GM08714 (cell line): ENCODE data around the gene KEL.

Source experiments
- H3K4me3 ChIP-seq: fragments of 200-500 bp; sonication (Bioruptor generic); 2 replicates; pipeline ENCODE4 v1.5.1; 2014; ENCODE audit warnings: mild to moderate bottlenecking, low read length, inconsistent platforms
- ZNF274 ChIP-seq: IDR thresholded peaks from 2 replicates; pipeline ENCODE4 v1.6.1; 2012; ENCODE audit warnings: mild to moderate bottlenecking, low read depth, low read length

Gene KEL

DNA sequence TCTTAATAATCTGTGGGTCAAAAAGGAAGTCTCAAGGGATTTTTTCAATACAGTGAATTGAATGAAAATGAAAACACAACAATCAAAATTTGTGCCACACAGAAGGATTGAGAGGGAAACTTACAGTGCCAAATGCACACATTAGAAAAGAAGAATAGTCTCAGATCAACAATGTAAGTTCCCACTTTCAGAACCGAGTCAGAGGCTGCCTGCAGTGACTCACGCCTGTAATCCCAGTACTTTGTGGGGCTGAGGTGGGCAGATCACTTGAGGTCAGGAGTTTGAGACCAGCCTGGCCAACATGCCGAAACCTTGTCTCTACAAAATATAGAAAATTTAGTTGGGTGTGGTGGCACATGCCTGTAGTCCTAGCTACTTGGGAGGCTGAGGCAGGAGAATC lies 12.5 kb upstream of the KEL start:
- TF ChIP-seq ZNF274: no peak
- H3K4me3 ChIP-seq: no peak overlapping the region

GRCh38 chr7:142969183-142969582 lies 7.0 kb upstream of the KEL start:
- H3K4me3 ChIP-seq: no peak overlapping the region
- TF ChIP-seq ZNF274: no peak

DNA sequence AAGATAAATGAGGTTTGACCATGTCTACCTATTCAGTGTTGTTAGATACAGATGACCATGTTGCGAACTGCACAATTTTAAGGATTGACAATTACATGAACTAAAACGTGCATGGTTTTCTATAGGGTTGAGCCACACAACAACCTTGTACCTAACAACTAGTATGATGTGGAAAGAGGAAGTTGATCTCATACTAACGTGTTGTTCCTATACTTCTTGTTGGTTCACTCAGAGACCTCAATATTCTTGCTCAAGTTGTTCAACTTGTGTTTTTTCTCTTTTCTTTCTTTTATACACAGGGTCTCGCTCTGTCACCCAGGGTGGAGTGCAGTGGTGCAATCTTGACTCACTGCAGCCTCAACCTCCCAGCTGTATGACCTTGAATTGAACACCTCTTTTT lies 6.1 kb upstream of the KEL start:
- no peak for TF ChIP-seq ZNF274
- no peak overlapping the region for H3K4me3 ChIP-seq

DNA sequence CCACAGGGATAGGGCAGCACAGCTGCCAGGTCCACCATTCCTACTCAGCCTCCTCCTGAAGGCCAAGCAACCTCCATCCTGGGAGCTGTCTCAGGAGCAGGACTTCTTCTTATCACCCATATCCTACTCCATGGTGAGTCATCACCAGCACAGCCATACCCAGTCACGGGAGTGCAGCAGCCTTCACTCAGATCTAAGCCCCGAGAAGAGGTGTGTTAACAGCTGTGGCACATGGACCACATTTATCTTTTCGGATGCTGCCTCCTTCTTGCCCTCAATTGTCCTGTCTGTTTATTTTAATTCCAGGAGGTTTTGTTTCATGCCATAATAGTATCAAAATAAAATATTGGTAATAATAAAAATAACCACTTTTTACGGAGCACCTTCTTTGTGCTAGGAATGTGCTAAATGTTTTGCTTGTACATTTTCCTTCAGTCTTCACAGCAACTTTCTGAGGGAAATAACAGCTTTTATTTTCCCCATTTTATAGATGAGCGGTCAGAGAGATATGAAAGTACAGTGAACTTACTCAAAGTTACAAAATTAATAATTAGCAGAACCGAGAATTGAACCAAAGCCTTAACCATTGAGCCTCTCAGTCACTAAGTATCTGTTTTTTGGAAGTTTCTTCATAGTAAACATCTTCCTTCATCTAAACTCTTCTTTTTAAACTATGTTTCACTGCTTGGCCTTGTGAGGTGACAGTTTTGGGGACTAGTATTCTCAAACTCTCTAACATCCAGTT lies 2.5 kb upstream of the KEL start:
- TF ChIP-seq ZNF274: no peak
- no peak overlapping the region for H3K4me3 ChIP-seq

DNA sequence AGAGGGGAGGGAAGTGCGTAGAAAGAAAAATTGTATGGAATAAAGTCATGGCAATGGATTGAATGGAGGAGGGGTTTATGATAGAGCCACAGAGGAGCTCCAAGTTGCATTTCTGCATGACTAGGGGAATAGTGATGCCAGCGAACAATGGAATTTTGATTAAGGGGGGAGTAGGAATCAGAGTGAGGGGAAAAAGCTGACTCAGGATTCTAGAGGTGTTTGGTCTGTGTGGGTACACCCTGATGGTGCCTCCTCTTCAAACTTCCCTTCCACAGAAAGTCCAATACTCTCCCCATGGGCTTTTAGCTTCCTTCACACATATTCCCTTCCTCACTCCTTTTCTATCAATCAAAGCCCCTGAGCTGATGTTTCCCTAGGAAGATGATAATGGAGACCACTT lies 1.8 kb upstream of the KEL start:
- H3K4me3 ChIP-seq: no peak overlapping the region
- TF ChIP-seq ZNF274: no peak

GRCh38 chr7:142962991-142963390 lies 828 bp upstream of the KEL start:
- no peak overlapping the region for H3K4me3 ChIP-seq
- no peak for TF ChIP-seq ZNF274

DNA sequence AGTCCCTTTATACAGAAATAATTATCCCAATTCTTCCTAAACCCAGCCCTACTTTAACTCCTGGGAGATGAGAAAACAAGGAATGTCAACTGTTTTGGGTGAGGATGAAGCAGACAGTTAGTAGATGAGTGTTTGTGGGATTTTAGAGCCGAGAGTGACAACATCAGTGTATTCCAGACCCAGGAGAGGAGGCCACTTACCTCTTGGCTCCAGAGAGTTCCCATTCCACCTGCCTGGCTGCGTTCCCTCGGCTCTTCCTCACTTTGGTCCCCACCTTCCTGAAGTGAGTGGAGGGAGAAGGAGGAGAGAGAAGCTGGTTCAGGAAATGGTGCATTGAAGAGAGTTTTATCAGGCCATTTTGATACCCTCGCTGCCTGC lies 579 bp downstream of the KEL start:
- no peak for TF ChIP-seq ZNF274
- no peak overlapping the region for H3K4me3 ChIP-seq

GRCh38 chr7:142960955-142961512 lies 1.1 kb downstream of the KEL start:
- TF ChIP-seq ZNF274: no peak
- H3K4me3 ChIP-seq: no peak overlapping the region

DNA sequence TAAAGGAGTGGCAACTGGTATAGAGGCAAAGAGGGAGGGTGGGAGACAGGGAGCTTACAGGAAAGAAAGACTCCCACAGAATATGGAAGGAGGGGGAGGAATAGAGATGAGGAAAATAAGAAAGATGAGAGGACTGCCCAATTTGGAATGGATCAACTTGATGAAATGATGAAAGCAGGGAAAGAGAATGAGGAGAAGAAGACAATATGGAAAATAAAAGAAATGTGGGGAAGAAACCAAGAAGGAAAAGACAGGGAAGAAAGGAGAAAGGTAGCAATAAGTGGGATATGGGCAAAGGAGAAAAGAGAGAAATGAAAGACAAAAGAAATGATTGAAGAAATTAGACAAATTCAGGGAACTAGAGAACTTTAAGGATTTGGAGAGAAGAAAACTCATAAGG lies 3.0 kb downstream of the KEL start:
- no peak for TF ChIP-seq ZNF274

DNA sequence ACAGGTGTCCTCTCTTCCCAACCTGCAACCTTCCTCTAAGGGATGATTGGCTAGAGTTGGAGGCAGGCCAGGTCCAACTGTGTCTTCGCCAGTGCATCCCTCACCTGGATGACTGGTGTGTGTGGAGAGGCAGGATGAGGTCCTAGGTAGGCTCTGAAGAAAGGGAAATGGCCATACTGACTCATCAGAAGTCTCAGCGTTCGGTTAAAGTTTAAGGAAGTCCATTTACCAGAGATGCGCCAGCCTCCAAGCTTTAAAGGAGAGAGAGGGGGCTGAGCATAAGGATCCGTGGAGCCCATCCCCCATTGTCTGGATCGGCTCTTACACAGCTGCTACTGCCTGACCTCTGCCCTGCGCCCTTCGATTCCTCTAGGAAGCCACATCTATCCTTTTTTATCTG lies 4.4 kb downstream of the KEL start:
- no peak for TF ChIP-seq ZNF274

More for the DNA sequence above, 3.0 kb downstream of the KEL start:
- no peak overlapping the region for H3K4me3 ChIP-seq

DNA sequence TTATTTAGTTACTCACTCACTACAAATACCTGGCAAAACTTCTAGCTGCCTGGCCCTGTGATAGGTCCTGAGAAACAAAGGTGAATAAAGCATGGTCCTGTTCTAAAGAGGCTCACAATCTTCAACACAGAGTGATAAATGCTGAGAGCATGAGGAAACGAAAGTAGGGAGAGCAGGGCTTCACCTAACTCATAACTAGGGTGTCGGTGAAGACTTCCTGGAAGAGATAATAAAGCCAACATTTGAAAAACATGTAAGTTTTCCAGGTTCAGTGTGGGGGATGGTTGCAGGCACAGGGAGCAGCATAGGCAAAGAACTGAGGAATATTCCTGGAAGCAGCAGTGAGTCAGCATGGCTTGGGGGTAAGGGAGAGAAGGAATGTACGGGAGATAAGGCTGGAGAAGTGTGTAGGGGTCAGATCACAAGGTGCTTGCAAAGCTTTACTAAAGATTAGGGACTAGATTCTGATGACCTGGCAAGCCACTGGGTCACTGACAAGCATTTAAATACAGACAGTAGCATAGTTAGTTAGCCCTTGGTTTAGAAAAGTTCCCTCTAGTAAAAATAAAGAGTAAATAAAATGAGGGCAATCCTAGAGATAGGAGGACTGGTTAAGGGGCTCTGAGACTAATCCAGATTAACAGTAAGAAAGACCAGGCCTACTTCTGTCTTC lies 5.1 kb downstream of the KEL start:
- H3K4me3 ChIP-seq: no peak overlapping the region
- TF ChIP-seq ZNF274: no peak

More for the DNA sequence above, 4.4 kb downstream of the KEL start:
- H3K4me3 ChIP-seq: no peak overlapping the region

- TF ChIP-seq ZNF274: no peak
- no peak overlapping the region for H3K4me3 ChIP-seq
Measured at GRCh38 chr7:142954680-142955268, 7.4 kb downstream of the KEL start.

DNA sequence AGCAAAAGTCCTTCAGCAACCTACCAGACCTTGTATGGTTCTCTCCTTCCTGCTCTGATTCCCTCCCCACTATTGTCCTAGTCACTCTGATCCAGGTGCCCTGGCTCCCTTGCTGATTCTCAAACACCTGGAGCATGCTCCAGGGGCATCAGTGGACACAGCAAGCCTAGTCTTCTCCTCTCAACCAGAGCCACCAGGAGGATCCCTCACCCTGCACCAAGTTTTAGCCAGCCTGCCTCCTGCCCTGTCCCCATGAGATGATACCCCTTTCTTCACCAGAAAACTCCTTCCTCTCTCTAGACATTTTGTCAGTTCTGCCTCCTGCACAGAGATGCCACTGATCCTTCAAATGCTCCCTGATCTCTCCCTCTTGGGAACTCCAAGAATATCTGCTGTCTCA lies 11.9 kb downstream of the KEL start:
- no peak overlapping the region for H3K4me3 ChIP-seq
- TF ChIP-seq ZNF274: no peak

DNA sequence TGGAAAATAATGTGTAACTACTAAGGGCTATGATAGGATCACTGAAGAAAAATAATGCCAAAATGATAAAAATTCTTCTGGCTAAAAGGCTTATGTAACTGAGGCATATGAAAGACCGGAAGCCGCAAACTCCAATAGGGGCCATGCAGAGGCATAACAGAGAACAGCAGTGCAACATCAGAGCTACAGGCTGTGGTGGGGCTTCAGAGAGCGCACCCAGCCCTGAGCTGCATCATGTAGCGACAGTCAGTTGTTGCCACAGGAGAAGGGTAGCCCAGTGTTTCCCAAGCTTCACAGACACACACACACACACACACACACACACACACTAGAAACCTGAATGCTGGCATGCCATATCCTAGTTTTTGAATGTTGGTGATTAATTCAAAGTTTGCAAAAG lies 13.6 kb downstream of the KEL start:
- H3K4me3 ChIP-seq: no peak overlapping the region
- no peak for TF ChIP-seq ZNF274

GRCh38 chr7:142945001-142945400 lies 17.2 kb downstream of the KEL start:
- H3K4me3 ChIP-seq: no peak overlapping the region
- TF ChIP-seq ZNF274: no peak
